RWPE2 (cell line): ENCODE measurements around the gene HNRNPH1.

Source experiments
- ATAC-seq: fragments of 200-7000 bp; cut with Tn5 transposase; 3 replicates; pipeline ENCODE4 v1.9.1; 2021; ENCODE audit warnings: low read depth
- DNase-seq: peaks from one replicate; pipeline ENCODE4 v3.0.0-alpha.2; 2020; ENCODE audit warnings: low spot score
- H3K27ac ChIP-seq: fragments of 450-650 bp; 2 replicates; pipeline ENCODE4 v1.5.1; 2017; ENCODE audit warnings: mild to moderate bottlenecking; ENCODE audit not compliant: poor library complexity, severe bottlenecking
- H3K27me3 ChIP-seq: fragments of 250-450 bp; sonication (Bioruptor Pico); 2 replicates; pipeline ENCODE4 v1.5.1; 2021; ENCODE audit warnings: mild to moderate bottlenecking, moderate library complexity; ENCODE audit not compliant: insufficient read depth, poor library complexity, severe bottlenecking
- H3K36me3 ChIP-seq: fragments of 250-450 bp; sonication (Bioruptor Pico); 2 replicates; pipeline ENCODE4 v1.5.1; 2020; ENCODE audit warnings: low read depth, mild to moderate bottlenecking, moderate library complexity
- H3K4me1 ChIP-seq: fragments of 250-450 bp; sonication (Bioruptor Pico); 2 replicates; pipeline ENCODE4 v1.5.1; 2021; ENCODE audit warnings: mild to moderate bottlenecking, moderate library complexity; ENCODE audit not compliant: insufficient read depth, poor library complexity, severe bottlenecking
- H3K4me3 ChIP-seq: fragments of 250-450 bp; sonication (Bioruptor Pico); 2 replicates; pipeline ENCODE4 v1.5.1; 2021; ENCODE audit warnings: mild to moderate bottlenecking, moderate library complexity; ENCODE audit not compliant: severe bottlenecking
- H3K9me3 ChIP-seq: fragments of 250-450 bp; sonication (Bioruptor Pico); 2 replicates; pipeline ENCODE4 v1.5.1; 2021; ENCODE audit warnings: mild to moderate bottlenecking, moderate library complexity; ENCODE audit not compliant: severe bottlenecking
- TF ChIP-seq, protein P1 (sequence below): fragments of 450-650 bp; IDR thresholded peaks from one replicate; pipeline ENCODE4 v1.5.1; 2017; ENCODE audit warnings: mild to moderate bottlenecking, moderate library complexity; ENCODE audit not compliant: poor library complexity, severe bottlenecking

HNRNPH1 gene

DNA sequence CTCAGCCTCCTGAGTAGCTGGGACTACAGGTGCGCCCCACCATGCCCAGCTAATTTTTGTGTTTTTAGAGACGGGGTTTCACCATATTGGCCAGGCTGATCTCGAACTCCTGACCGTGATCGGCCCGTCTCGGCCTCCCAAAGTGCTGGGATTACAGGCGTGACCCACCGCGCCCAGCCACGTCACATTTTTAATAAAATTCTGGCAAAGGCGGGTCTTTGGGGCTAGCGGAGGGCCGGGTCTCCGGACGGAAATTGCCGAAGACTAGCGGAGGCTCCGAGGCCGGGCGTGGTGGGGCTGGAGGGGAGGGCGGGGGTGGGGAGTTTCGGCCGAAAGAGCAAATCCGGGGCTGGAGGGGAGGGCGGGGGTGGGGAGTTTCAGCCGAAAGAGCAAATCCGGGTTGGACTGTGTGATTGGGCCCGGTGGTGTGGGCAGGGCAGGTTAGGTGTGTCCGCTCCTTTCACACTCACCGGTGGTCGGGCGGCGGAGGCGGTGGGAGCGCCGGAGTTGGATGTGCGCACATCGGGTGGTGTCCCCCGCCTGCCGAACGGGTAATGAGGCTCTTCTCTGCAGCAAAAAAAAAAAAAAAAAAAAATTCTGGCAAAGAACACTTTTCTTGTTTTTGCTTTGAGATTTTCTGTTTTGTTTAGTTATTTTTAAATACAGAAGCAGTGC, 46.0 kb downstream of the HNRNPH1 start:
- Histone ChIP-seq H3K36me3 (peaks cover 70% of the 10 kb centered on the region), H3K9me3 (no peaks in the 10 kb centered on the region), H3K4me1 (no peaks in the 10 kb centered on the region), H3K4me3 (no peak overlapping the region), H3K27me3 (no peaks in the 10 kb centered on the region), H3K27ac (no peak overlapping the region)
- TF ChIP-seq, protein P1, sequence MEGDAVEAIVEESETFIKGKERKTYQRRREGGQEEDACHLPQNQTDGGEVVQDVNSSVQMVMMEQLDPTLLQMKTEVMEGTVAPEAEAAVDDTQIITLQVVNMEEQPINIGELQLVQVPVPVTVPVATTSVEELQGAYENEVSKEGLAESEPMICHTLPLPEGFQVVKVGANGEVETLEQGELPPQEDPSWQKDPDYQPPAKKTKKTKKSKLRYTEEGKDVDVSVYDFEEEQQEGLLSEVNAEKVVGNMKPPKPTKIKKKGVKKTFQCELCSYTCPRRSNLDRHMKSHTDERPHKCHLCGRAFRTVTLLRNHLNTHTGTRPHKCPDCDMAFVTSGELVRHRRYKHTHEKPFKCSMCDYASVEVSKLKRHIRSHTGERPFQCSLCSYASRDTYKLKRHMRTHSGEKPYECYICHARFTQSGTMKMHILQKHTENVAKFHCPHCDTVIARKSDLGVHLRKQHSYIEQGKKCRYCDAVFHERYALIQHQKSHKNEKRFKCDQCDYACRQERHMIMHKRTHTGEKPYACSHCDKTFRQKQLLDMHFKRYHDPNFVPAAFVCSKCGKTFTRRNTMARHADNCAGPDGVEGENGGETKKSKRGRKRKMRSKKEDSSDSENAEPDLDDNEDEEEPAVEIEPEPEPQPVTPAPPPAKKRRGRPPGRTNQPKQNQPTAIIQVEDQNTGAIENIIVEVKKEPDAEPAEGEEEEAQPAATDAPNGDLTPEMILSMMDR: no peak
- no peak for DNase-seq
- no peak for ATAC-seq

DNA sequence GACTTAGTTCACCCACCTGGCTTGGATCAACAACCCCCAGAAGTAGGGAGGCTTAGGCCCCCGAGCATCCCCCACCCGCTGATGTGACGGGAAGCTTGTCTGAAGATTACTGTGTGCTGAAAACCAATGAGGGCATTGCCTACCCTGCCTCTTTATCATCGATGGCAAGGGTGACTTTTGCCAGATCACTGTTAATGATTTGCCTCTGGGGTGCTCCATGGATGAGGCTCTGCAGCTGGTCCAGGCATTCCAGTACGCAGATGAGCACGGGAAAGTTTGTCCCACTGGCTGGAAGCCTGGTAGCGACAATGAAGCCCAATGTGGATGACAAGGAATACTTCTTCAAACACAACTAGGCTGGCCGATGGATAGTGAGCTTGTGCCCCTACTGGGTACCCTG, 51.1 kb downstream of the HNRNPH1 start:
- TF ChIP-seq, protein P1: no peak
- H3K4me1 ChIP-seq: no peaks in the 10 kb centered on the region
- no peak overlapping the region for H3K4me3 ChIP-seq

DNA sequence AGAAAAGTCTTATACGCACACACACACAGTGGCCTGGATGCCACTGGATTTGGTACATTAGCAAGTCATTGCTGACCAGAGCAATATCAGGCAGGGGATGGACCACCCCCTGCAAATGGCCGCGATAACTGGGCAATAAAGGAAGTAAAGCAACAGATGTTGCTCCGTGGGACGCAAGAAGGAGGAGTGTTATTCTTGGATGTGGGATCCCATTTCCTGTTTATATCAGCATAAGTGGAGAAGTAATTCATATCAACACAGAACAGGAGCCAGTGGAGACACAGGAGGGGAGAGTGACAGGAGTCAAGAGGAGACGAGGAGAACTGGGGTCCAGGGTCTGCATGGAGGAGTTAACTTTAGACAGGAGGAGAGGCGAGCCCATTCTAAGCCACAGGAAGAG, 54.8 kb downstream of the HNRNPH1 start:
- Histone ChIP-seq H3K9me3 (no peaks in the 10 kb centered on the region), H3K36me3 (peaks cover 91% of the 10 kb centered on the region), H3K4me3 (no peak overlapping the region), H3K27ac (no peak overlapping the region), H3K4me1 (no peaks in the 10 kb centered on the region), H3K27me3 (no peaks in the 10 kb centered on the region)
- TF ChIP-seq, protein P1: no peak
- DNase-seq (no peak), ATAC-seq (no peak)

More for the DNA sequence above, 51.1 kb downstream of the HNRNPH1 start:
- Histone ChIP-seq H3K9me3 (no peaks in the 10 kb centered on the region), H3K27me3 (no peaks in the 10 kb centered on the region), H3K36me3 (peaks cover 92% of the 10 kb centered on the region), H3K27ac (no peak overlapping the region)
- ATAC-seq: no peak
- DNase-seq: no peak

DNA sequence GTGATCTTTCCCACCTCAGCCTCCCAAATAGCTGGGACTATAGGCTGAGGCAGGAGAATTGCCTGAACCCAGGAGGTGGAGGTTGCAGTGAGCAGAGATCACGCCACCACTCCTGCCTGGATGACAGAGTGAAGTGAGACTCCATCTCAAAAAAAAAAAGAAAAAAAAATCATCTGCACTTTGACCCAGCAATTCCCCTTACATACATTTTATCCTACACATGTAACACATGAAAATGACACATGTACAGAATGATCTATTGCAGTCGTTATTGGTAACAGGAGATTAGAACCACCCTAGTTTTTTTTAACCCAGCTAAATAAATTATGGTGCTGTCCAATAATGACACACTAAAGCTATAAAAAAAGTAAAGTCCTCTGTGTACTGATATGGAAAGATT, 58.9 kb downstream of the HNRNPH1 start:
- no peaks in the 10 kb centered on the region for H3K27me3 ChIP-seq
- peaks cover 2% of the 10 kb centered on the region for H3K4me1 ChIP-seq
- ATAC-seq (no peak), DNase-seq (no peak)
- no peaks in the 10 kb centered on the region for H3K9me3 ChIP-seq
- H3K27ac ChIP-seq: no peak overlapping the region
- peaks cover 78% of the 10 kb centered on the region for H3K36me3 ChIP-seq
- no peak overlapping the region for H3K4me3 ChIP-seq
- TF ChIP-seq, protein P1: no peak
